GM23248 (cell line): Measurements from ENCODE around the gene RIGI. TPM values are rescaled to one million over a fixed set of nuclear protein-coding genes. Genes with fewer than 3 reads are reported as not detected.

Experiments used
- DNase-seq: peaks from one replicate; pipeline ENCODE4 v3.0.0-alpha.2; 2015
- H2AFZ ChIP-seq: fragments of 200-600 bp; sonication (generic); 2 replicates; pipeline ENCODE4 v1.6.1; 2016; ENCODE audit warnings: antibody characterized with exemption
- H3F3A ChIP-seq: fragments of 200-600 bp; sonication (generic); 2 replicates; pipeline ENCODE4 v1.6.1; 2016; ENCODE audit warnings: mild to moderate bottlenecking, antibody characterized with exemption, mixed run types; ENCODE audit not compliant: insufficient read depth
- H3K27ac ChIP-seq: fragments of 200-600 bp; sonication (generic); 2 replicates; pipeline ENCODE4 v1.5.1; 2016; ENCODE audit warnings: mild to moderate bottlenecking
- H3K27me3 ChIP-seq: fragments of 200-600 bp; sonication (generic); replicated peaks from 2 replicates; pipeline ENCODE4 v1.6.1; 2016; ENCODE audit warnings: mild to moderate bottlenecking; ENCODE audit not compliant: insufficient read depth
- H3K36me3 ChIP-seq: fragments of 200-600 bp; sonication (generic); 2 replicates; pipeline ENCODE4 v1.6.1; 2016; ENCODE audit warnings: low read depth, mild to moderate bottlenecking
- H3K4me1 ChIP-seq: fragments of 200-600 bp; sonication (generic); 2 replicates; pipeline ENCODE4 v1.6.1; 2016; ENCODE audit warnings: mild to moderate bottlenecking; ENCODE audit not compliant: insufficient read depth
- H3K4me2 ChIP-seq: fragments of 200-600 bp; sonication (generic); one replicate; pipeline ENCODE4 v1.6.1; 2016; ENCODE audit warnings: mild to moderate bottlenecking; ENCODE audit not compliant: unreplicated experiment
- H3K4me3 ChIP-seq: fragments of 200-600 bp; sonication (generic); 2 replicates; pipeline ENCODE4 v1.5.1; 2016; ENCODE audit warnings: mild to moderate bottlenecking
- H3K79me2 ChIP-seq: fragments of 200-600 bp; sonication (generic); 2 replicates; pipeline ENCODE4 v1.6.1; 2016; ENCODE audit warnings: mild to moderate bottlenecking; ENCODE audit not compliant: insufficient read depth
- H3K9ac ChIP-seq: fragments of 200-600 bp; sonication (generic); 2 replicates; pipeline ENCODE4 v1.6.1; 2016; ENCODE audit warnings: mild to moderate bottlenecking
- H3K9me2 ChIP-seq: fragments of 200-600 bp; sonication (generic); 2 replicates; pipeline ENCODE4 v1.6.1; 2016; ENCODE audit warnings: mixed run types, mild to moderate bottlenecking, moderate library complexity; ENCODE audit not compliant: insufficient read depth
- H3K9me3 ChIP-seq: fragments of 200-600 bp; sonication (generic); one replicate; pipeline ENCODE4 v1.6.1; 2017; ENCODE audit warnings: low read depth
- H4K20me1 ChIP-seq: fragments of 200-600 bp; sonication (generic); 2 replicates; pipeline ENCODE4 v1.6.0; 2016; ENCODE audit not compliant: insufficient read depth
- EZH2 ChIP-seq: fragments of 200-600 bp; sonication (generic); IDR thresholded peaks from 2 replicates; pipeline ENCODE4 v1.6.1; 2018; ENCODE audit warnings: antibody characterized with exemption, mild to moderate bottlenecking; ENCODE audit not compliant: insufficient read depth, poor library complexity, severe bottlenecking
- EZH2phosphoT487 ChIP-seq: fragments of 200-600 bp; sonication (generic); IDR thresholded peaks from 2 replicates; pipeline ENCODE4 v1.6.1; 2018; ENCODE audit warnings: antibody characterized with exemption, moderate library complexity, mild to moderate bottlenecking, low read depth; ENCODE audit not compliant: insufficient read depth
- WGBS, 2 experiments: methylation state at CpG; one replicate each; pipeline ENCODE4 v1.1.6; 2015 to 2017; ENCODE audit warnings: low lambda C conversion rate in 2 of 2, low coverage in 1 of 2; ENCODE audit errors: missing lambda C conversion rate in 2 of 2; 5-methylcytosine and 5-hydroxymethylcytosine counted together
- in situ Hi-C: fragments of 300-500 bp; cut with MboI; formaldehyde crosslinking; loops from 2 replicates; pipeline ENCODE4 v1.15.0; 2020
- polyA plus RNA-seq: library from polyadenylated mRNA; unstranded; fragments of >200 nt; fragmentation: Nextera tagmentation; extraction: Ambion mirVana; gene quantifications from 2 replicates; pipeline ENCODE4 v1.2.1, GENCODE V29; 2016
- total RNA-seq: library from RNA; depleted of rRNA; stranded (reverse); fragments of >200 nt; shearing (Covaris generic); gene quantifications from 2 replicates; pipeline ENCODE4 v1.2.3, GENCODE V29; 2014

Gene RIGI
- total and polyA plus RNA-seq, 2 experiments from 2014 or later: 5.1 to 8.2 TPM

DNA sequence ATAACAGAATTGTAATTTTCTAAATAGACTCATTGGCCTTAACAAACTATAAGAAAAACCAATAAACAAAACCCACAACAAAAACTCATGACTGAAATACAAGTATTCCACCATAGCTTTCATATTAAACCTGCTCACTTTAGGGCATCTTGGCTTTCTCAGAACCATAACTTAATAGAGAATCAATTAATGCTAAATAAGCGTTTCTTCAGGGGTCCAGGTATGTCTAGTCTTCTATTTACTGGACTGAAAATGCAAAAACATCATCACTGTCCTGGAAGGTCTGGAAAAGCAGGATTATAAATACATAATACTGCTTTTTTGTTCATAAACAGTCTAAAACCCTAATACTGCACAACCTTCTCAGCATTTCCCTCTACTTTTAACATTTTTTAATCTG is 19.9 kb upstream of the RIGI start:
- no peak overlapping the region for H3K27ac ChIP-seq

GRCh38 chr9:32543047-32543446 is 17.1 kb upstream of the RIGI start:
- no peaks in the 10 kb centered on the region for H3K4me1 ChIP-seq
- H3F3A ChIP-seq: no peaks in the 10 kb centered on the region
- H3K9me3 ChIP-seq: no peaks in the 10 kb centered on the region
- peaks cover 98% of the 10 kb centered on the region for H3K79me2 ChIP-seq
- 97 to 98% methylated on average over 4 of the region's 4 CpGs for WGBS, 2 experiments
- H2AFZ ChIP-seq: no peak overlapping the region
- no peaks in the 10 kb centered on the region for H3K9me2 ChIP-seq
- no peak overlapping the region for H3K9ac ChIP-seq
- H4K20me1 ChIP-seq: peaks cover 11% of the 10 kb centered on the region; the same call in 1 of the 2 replicates
- H3K27ac ChIP-seq: no peak overlapping the region
- in situ Hi-C loops: no loop called here
- TF ChIP-seq EZH2phosphoT487: no peak
- no peak for TF ChIP-seq EZH2
- H3K27me3 ChIP-seq: no peaks in the 10 kb centered on the region
- H3K4me3 ChIP-seq: no peak overlapping the region
- H3K4me2 ChIP-seq: no peak overlapping the region
- no peak for DNase-seq
- peaks cover 34% of the 10 kb centered on the region for H3K36me3 ChIP-seq

More for the DNA sequence above, 19.9 kb upstream of the RIGI start:
- H3K27me3 ChIP-seq: no peaks in the 10 kb centered on the region
- peaks cover 11% of the 10 kb centered on the region; the same call in 1 of the 2 replicates for H4K20me1 ChIP-seq
- WGBS, 2 experiments: 95% methylated on average over 1 of the region's 1 CpG
- DNase-seq: no peak
- no peak overlapping the region for H3K4me3 ChIP-seq
- H3K9me3 ChIP-seq: no peaks in the 10 kb centered on the region
- H3K4me1 ChIP-seq: peaks cover 9% of the 10 kb centered on the region; the same call in 1 of the 2 replicates
- H3K9ac ChIP-seq: no peak overlapping the region
- in situ Hi-C loops: no loop called here
- H3K4me2 ChIP-seq: no peak overlapping the region
- TF ChIP-seq EZH2 (no peak), EZH2phosphoT487 (no peak)
- peaks cover 6% of the 10 kb centered on the region; the same call in 1 of the 2 replicates for H3F3A ChIP-seq
- H3K9me2 ChIP-seq: no peaks in the 10 kb centered on the region
- peaks cover 27% of the 10 kb centered on the region for H3K36me3 ChIP-seq
- H2AFZ ChIP-seq: no peak overlapping the region
- H3K79me2 ChIP-seq: peaks cover 100% of the 10 kb centered on the region

GRCh38 chr9:32533816-32534215 is 7.8 kb upstream of the RIGI start:
- no peak for DNase-seq
- 93 to 98% methylated on average over 4 of the region's 4 CpGs for WGBS, 2 experiments
- TF ChIP-seq EZH2phosphoT487 (no peak), EZH2 (no peak)

DNA sequence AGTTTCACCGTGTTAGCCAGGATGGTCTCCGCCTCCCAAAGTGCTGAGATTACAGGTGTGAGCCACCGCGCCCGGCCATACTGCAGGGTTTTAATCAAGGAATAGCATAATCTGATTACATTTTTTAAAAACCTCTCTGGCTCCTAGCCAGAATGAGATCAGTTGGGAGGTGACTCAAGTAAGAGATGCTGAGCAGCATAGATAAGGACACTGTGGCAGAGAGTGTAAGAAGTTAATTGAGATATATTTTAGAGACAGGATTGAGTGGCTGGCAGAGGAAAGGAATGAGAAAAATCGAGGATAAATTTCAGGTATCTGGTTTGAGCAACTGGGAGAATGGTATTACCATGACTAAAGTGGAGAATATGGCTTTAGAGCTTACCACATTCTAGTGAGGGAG is 7.3 kb upstream of the RIGI start:
- Histone ChIP-seq H3K79me2 (peaks cover 10% of the 10 kb centered on the region; the same call in 1 of the 2 replicates), H3K9me3 (no peaks in the 10 kb centered on the region), H2AFZ (no peak overlapping the region), H3K4me3 (no peak overlapping the region), H3K9ac (no peak overlapping the region), H3K4me1 (no peaks in the 10 kb centered on the region), H3K27ac (no peak overlapping the region), H3F3A (peaks cover 17% of the 10 kb centered on the region; the same call in 1 of the 2 replicates), H3K9me2 (no peaks in the 10 kb centered on the region), H4K20me1 (no peaks in the 10 kb centered on the region), H3K27me3 (no peaks in the 10 kb centered on the region), H3K4me2 (no peak overlapping the region), H3K36me3 (peaks cover 5% of the 10 kb centered on the region; the same call in 1 of the 2 replicates)
- 96 to 99% methylated on average over 6 of the region's 6 CpGs for whole genome bisulfite sequencing, 2 experiments
- in situ Hi-C loops: no loop called here
- no peak for DNase-seq
- TF ChIP-seq EZH2 (no peak), EZH2phosphoT487 (no peak)

More at GRCh38 chr9:32533816-32534215, 7.8 kb upstream of the RIGI start:
- Histone ChIP-seq H3K27me3 (no peaks in the 10 kb centered on the region), H4K20me1 (no peaks in the 10 kb centered on the region), H3F3A (peaks cover 17% of the 10 kb centered on the region; the same call in 1 of the 2 replicates), H2AFZ (no peak overlapping the region), H3K4me3 (no peak overlapping the region), H3K4me2 (no peak overlapping the region), H3K36me3 (peaks cover 5% of the 10 kb centered on the region; the same call in 1 of the 2 replicates), H3K79me2 (peaks cover 15% of the 10 kb centered on the region; the same call in 1 of the 2 replicates), H3K9me2 (no peaks in the 10 kb centered on the region), H3K27ac (no peak overlapping the region), H3K4me1 (no peaks in the 10 kb centered on the region), H3K9ac (no peak overlapping the region), H3K9me3 (no peaks in the 10 kb centered on the region)
- in situ Hi-C loops: no loop called here
